Measurements from ENCODE around the gene USP54.

- TF ChIP-seq CTCF (IDR thresholded peaks at IDR 0.05) (no peak), POLR2A (IDR thresholded peaks at IDR 0.05) (no peak)
Measured at GRCh38 chr10:73467206-73467605, 123.9 kb downstream of the USP54 start.

Measured in esophagus squamous epithelium (tissue), 4 donors.